H9 (cell line): ENCODE data around the gene DPP7. TPM values are rescaled to one million over a fixed set of nuclear protein-coding genes. Genes with fewer than 3 reads are reported as not detected.

Experiments used
- DNase-seq: peaks from one replicate; pipeline ENCODE4 v3.0.0-alpha.2; 2017
- H2AFZ ChIP-seq: one replicate; pipeline ENCODE4 v1.6.1; 2013; ENCODE audit warnings: mild to moderate bottlenecking, low read length, control low read depth, moderate library complexity
- H2AK5ac ChIP-seq: 2 replicates; pipeline ENCODE4 v1.6.1; 2013; ENCODE audit warnings: low read length, control low read depth, mixed read lengths; ENCODE audit not compliant: insufficient read length
- H2BK120ac ChIP-seq: one replicate; pipeline ENCODE4 v1.6.1; 2013; ENCODE audit warnings: low read depth, mild to moderate bottlenecking, low read length, control low read depth, inconsistent platforms; ENCODE audit not compliant: poor library complexity, severe bottlenecking
- H2BK12ac ChIP-seq: 2 replicates; pipeline ENCODE4 v1.6.1; 2013; ENCODE audit warnings: low read length, control low read depth, mixed read lengths, low read depth; ENCODE audit not compliant: insufficient read length
- H2BK15ac ChIP-seq: 2 replicates; pipeline ENCODE4 v1.6.1; 2013; ENCODE audit warnings: low read depth, low read length, control low read depth
- H2BK20ac ChIP-seq: one replicate; pipeline ENCODE4 v1.6.1; 2013; ENCODE audit warnings: low read depth, mild to moderate bottlenecking, low read length, control low read depth, inconsistent platforms; ENCODE audit not compliant: poor library complexity, severe bottlenecking
- H2BK5ac ChIP-seq: 2 replicates; pipeline ENCODE4 v1.6.1; 2013; ENCODE audit warnings: low read length, control low read depth, mixed read lengths; ENCODE audit not compliant: insufficient read length
- H3K14ac ChIP-seq: 2 replicates; pipeline ENCODE4 v1.6.1; 2013; ENCODE audit warnings: low read length, control low read depth; ENCODE audit not compliant: insufficient read depth
- H3K18ac ChIP-seq: 2 replicates; pipeline ENCODE4 v1.6.1; 2013; ENCODE audit warnings: low read depth, mild to moderate bottlenecking, mixed read lengths, low read length, control low read depth; ENCODE audit not compliant: insufficient read length
- H3K23ac ChIP-seq: 2 replicates; pipeline ENCODE4 v1.6.1; 2013; ENCODE audit warnings: low read length, control low read depth, mixed read lengths, low read depth; ENCODE audit not compliant: insufficient read length
- H3K23me2 ChIP-seq: 2 replicates; pipeline ENCODE4 v1.6.1; 2013; ENCODE audit warnings: low read depth, mild to moderate bottlenecking, mixed read lengths, low read length, control low read depth; ENCODE audit not compliant: insufficient read length, poor library complexity, severe bottlenecking
- H3K27ac ChIP-seq: 2 replicates; pipeline ENCODE4 v1.5.1; 2013; ENCODE audit warnings: low read length, control low read depth, mixed read lengths, low read depth; ENCODE audit not compliant: insufficient read length
- H3K27me3 ChIP-seq: 2 replicates; pipeline ENCODE4 v1.6.1; 2013; ENCODE audit warnings: low read length, control low read depth, inconsistent platforms; ENCODE audit not compliant: insufficient read depth
- H3K4ac ChIP-seq: 2 replicates; pipeline ENCODE4 v1.6.1; 2013; ENCODE audit warnings: low read depth, mild to moderate bottlenecking, control low read depth, inconsistent platforms, low read length, moderate library complexity
- H3K4me1 ChIP-seq: 2 replicates; pipeline ENCODE4 v1.6.1; 2013; ENCODE audit warnings: low read length, control low read depth, inconsistent platforms; ENCODE audit not compliant: insufficient read depth
- H3K4me2 ChIP-seq: 2 replicates; pipeline ENCODE4 v1.6.1; 2013; ENCODE audit warnings: low read length, control low read depth, mixed read lengths; ENCODE audit not compliant: insufficient read length, insufficient read depth
- H3K56ac ChIP-seq: 2 replicates; pipeline ENCODE4 v1.6.1; 2013; ENCODE audit warnings: low read depth, mild to moderate bottlenecking, mixed read lengths, low read length, control low read depth; ENCODE audit not compliant: insufficient read length
- H3K79me1 ChIP-seq: 2 replicates; pipeline ENCODE4 v1.6.1; 2013; ENCODE audit warnings: low read depth, mild to moderate bottlenecking, moderate library complexity, low read length, control low read depth, inconsistent platforms; ENCODE audit not compliant: insufficient read depth, poor library complexity, severe bottlenecking
- H3K79me2 ChIP-seq: 2 replicates; pipeline ENCODE4 v1.6.1; 2013; ENCODE audit warnings: low read length, control low read depth, inconsistent platforms; ENCODE audit not compliant: insufficient read depth
- H3K9ac ChIP-seq: 2 replicates; pipeline ENCODE4 v1.6.1; 2013; ENCODE audit warnings: low read length, control low read depth, mixed read lengths; ENCODE audit not compliant: insufficient read length; ENCODE audit errors: extremely low read depth
- H3K9me3 ChIP-seq: one replicate; pipeline ENCODE4 v1.6.1; 2013; ENCODE audit warnings: low read depth, low read length, inconsistent platforms; ENCODE audit not compliant: control insufficient read depth
- H3T11ph ChIP-seq: one replicate; pipeline ENCODE4 v1.6.1; 2013; ENCODE audit warnings: mild to moderate bottlenecking, low read length, control low read depth, inconsistent platforms
- H4K20me1 ChIP-seq: one replicate; pipeline ENCODE4 v1.6.1; 2013; ENCODE audit not compliant: control insufficient read depth, insufficient read length, insufficient read depth
- H4K5ac ChIP-seq: 2 replicates; pipeline ENCODE4 v1.6.1; 2013; ENCODE audit warnings: low read depth, mild to moderate bottlenecking, mixed read lengths, low read length, control low read depth; ENCODE audit not compliant: insufficient read length
- H4K8ac ChIP-seq: replicated peaks from 2 replicates; pipeline ENCODE4 v1.6.1; 2013; ENCODE audit warnings: low read length, control low read depth, mixed read lengths, low read depth; ENCODE audit not compliant: insufficient read length
- H4K91ac ChIP-seq: 2 replicates; pipeline ENCODE4 v1.6.1; 2013; ENCODE audit warnings: low read depth, mild to moderate bottlenecking, moderate library complexity, mixed read lengths, low read length, control low read depth; ENCODE audit not compliant: insufficient read length
- H3K27ac Mint-ChIP-seq, 3 experiments: 2 replicates in 2 of 3; 3 replicates in 1 of 3; pipeline ENCODE4 v1.8.0; 2020 to 2021; ENCODE audit warnings: mixed read lengths in 3 of 3, mild to moderate bottlenecking in 1 of 3, moderate library complexity in 1 of 3
- H3K27me3 Mint-ChIP-seq: 2 replicates; pipeline ENCODE4 v1.8.0; 2021; ENCODE audit warnings: low read depth, mild to moderate bottlenecking, moderate library complexity, mixed read lengths
- H3K36me3 Mint-ChIP-seq, 3 experiments: 2 replicates in 2 of 3; 3 replicates in 1 of 3; pipeline ENCODE4 v1.8.0; 2020 to 2021; ENCODE audit warnings: low read depth in 3 of 3, mixed read lengths in 3 of 3; ENCODE audit not compliant: insufficient read depth in 1 of 3
- H3K4me1 Mint-ChIP-seq, 2 experiments: 2 replicates each; pipeline ENCODE4 v1.8.0; 2020; ENCODE audit warnings: mixed read lengths in 2 of 2
- H3K4me3 Mint-ChIP-seq, 2 experiments: 2 replicates in 1 of 2; 3 replicates in 1 of 2; pipeline ENCODE4 v1.8.0; 2020 to 2021; ENCODE audit warnings: mild to moderate bottlenecking in 2 of 2, mixed read lengths in 2 of 2, moderate library complexity in 1 of 2
- H3K9me3 Mint-ChIP-seq, 2 experiments: 2 replicates in 1 of 2; 3 replicates in 1 of 2; pipeline ENCODE4 v1.8.0; 2020; ENCODE audit warnings: mild to moderate bottlenecking in 2 of 2, mixed read lengths in 2 of 2, moderate library complexity in 1 of 2
- WGBS: extraction: QIAGEN DNeasy Blood & Tissue Kit; methylation state at CpG from one replicate; pipeline ENCODE4 v1.1.7; 2013; ENCODE audit warnings: missing lambda C conversion rate, low lambda C conversion rate, mixed read lengths; ENCODE audit not compliant: insufficient read length; ENCODE audit errors: extremely low coverage; 5-methylcytosine and 5-hydroxymethylcytosine counted together
- total RNA-seq: library from RNA; stranded (reverse); gene quantifications from 2 replicates; pipeline ENCODE4 v1.2.1, GENCODE V29; 2021
- TF ChIP-seq, protein P1 (sequence below): fragments of 200-600 bp; sonication (generic); conservative IDR thresholded peaks from 3 replicates; pipeline ENCODE4 v1.8.0; 2021; ENCODE audit warnings: antibody characterized with exemption, mild to moderate bottlenecking

The DPP7 gene
- total RNA-seq, 1 experiment from 2014 or later, result 29.4 TPM

DNA sequence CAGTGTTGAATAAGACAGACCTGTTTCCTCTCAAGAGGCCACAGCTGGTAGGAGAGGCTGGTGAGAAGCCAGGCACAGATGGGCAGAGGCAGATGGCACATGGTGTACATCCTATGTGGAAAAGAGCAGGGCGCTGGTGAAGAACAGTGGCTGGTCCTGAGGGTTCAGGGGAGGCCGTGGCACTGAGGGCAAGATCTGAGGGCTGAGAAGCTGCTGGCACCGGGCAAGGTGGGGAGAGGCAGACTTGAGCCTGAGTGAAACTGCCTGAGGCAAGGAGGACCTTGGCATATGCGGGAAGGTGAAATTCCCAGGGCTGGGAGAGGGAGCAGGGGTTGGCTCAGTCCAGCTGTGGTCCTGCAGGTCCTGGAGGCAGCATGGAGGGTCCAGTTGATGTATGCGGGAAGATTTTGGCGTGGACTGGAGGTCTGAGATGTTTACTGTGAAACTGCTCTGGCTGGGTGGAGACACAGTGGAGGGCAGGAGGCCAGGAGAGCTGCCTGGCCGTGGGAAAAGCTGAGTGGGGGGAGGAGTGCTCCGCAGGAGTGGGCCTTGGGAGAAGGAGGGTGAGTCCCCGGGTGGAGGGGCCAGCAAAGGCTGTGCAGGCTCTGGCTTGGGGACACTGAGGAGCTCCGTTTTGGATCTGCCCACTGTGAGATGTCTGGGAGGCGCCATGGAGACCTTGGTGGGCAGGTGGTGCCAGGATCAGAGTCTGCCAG lies 25.1 kb downstream of the DPP7 start:
- Histone ChIP-seq H3K79me1 (no peaks in the 10 kb centered on the region), H2BK15ac (no peak overlapping the region), H2AK5ac (no peak overlapping the region), H3K23ac (no peak overlapping the region), H3T11ph (no peak overlapping the region), H3K56ac (no peak overlapping the region), H4K91ac (no peak overlapping the region), H3K23me2 (peaks cover 12% of the 10 kb centered on the region), H3K14ac (no peak overlapping the region; the same call in 1 of the 2 replicates), H3K4me2 (no peak overlapping the region), H4K5ac (no peak overlapping the region), H3K18ac (no peak overlapping the region), H3K9me3 (no peaks in the 10 kb centered on the region), H2BK20ac (no peak overlapping the region), H3K4ac (no peak overlapping the region), H3K27me3 (no peaks in the 10 kb centered on the region), H2AFZ (no peak overlapping the region), H3K4me1 (no peaks in the 10 kb centered on the region), H2BK120ac (no peak overlapping the region), H2BK12ac (no peak overlapping the region), H3K79me2 (no peaks in the 10 kb centered on the region), H4K20me1 (no peaks in the 10 kb centered on the region), H3K9ac (no peak overlapping the region), H4K8ac (no peak overlapping the region), H2BK5ac (no peak overlapping the region), H3K27ac (no peak overlapping the region)
- H3K4me1 Mint-ChIP-seq, result peaks cover 10 to 11% of the 10 kb centered on the region in 2 experiments
- peaks cover 7 to 12% (median 10%) of the 10 kb centered on the region in 3 experiments; a peak in 6 of 7 replicates for H3K36me3 Mint-ChIP-seq
- peak overlapping the region in 2 of 3 experiments; percentile 68 to 76; a peak in 3 of 7 replicates for H3K27ac Mint-ChIP-seq
- H3K9me3 Mint-ChIP-seq, result no peaks in the 10 kb centered on the region
- H3K27me3 Mint-ChIP-seq, result peaks cover 6% of the 10 kb centered on the region
- DNase-seq, result no peak
- peak overlapping the region in 1 of 2 experiments; percentile 7; a peak in 2 of 5 replicates for H3K4me3 Mint-ChIP-seq
- TF ChIP-seq, protein P1, sequence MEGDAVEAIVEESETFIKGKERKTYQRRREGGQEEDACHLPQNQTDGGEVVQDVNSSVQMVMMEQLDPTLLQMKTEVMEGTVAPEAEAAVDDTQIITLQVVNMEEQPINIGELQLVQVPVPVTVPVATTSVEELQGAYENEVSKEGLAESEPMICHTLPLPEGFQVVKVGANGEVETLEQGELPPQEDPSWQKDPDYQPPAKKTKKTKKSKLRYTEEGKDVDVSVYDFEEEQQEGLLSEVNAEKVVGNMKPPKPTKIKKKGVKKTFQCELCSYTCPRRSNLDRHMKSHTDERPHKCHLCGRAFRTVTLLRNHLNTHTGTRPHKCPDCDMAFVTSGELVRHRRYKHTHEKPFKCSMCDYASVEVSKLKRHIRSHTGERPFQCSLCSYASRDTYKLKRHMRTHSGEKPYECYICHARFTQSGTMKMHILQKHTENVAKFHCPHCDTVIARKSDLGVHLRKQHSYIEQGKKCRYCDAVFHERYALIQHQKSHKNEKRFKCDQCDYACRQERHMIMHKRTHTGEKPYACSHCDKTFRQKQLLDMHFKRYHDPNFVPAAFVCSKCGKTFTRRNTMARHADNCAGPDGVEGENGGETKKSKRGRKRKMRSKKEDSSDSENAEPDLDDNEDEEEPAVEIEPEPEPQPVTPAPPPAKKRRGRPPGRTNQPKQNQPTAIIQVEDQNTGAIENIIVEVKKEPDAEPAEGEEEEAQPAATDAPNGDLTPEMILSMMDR, result no peak
- WGBS, result no CpG with 5 or more reads among the region's 11 CpGs
